Germinal center (tissue), 1 donor: ENCODE results near the gene MED29.
A peak's percentile ranks its signal among the peaks of the same experiment; 100 is the strongest.

ENCODE experiments used
- DNase-seq: peaks from one replicate; pipeline ENCODE4 v3.0.0; 2012; ENCODE audit warnings: mixed read lengths, low spot score

MED29 gene

DNA sequence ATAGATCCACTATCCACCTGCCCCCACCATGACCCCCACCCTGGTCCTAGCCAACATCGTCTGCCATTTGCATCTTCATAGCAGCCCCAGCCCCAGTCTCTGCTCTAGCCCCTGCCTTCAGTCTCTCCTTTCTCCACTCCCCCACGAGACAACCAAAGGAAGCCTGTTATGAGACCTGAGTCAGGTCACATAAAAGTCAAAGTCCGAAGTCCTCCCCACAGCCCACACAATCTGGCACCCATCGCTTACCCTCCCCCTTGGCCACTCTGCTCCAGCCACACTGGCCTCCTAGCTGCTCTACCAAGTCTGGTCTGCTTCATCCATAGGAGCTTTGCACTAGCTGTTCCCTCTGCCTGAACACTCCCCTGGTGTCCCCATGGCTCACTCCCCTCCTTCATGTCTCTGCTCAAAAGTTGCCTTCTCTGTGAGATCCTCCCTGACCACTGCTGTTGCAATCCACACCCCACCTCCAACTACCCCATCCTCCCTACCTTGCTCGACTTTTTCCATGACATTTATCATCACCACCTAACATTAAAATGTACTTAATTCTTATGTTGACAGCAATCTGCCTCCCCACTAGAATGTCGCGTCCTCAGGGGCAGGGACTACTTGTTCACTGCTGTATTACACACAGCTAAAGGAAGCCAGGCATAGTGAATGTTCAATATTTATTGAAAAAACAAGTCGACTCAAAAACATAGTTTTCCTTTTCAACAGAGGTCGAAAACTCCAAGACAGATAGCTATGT, 20.1 kb downstream of the MED29 start:
- DNase-seq: no peak

DNA sequence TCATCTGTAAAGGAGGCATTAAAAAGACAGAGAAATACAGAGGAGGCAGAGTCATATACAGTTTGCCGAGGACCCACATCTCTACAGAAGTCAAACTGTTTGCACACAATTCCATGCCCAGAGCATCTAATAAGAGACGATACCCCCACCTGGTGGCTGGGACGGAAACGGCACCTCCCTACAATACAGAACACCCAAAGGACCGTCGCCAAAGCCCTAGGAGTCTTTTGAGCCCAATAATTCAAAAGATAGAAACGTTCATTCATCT, 20.6 kb downstream of the MED29 start:
- peak; percentile 75 for DNase-seq

DNA sequence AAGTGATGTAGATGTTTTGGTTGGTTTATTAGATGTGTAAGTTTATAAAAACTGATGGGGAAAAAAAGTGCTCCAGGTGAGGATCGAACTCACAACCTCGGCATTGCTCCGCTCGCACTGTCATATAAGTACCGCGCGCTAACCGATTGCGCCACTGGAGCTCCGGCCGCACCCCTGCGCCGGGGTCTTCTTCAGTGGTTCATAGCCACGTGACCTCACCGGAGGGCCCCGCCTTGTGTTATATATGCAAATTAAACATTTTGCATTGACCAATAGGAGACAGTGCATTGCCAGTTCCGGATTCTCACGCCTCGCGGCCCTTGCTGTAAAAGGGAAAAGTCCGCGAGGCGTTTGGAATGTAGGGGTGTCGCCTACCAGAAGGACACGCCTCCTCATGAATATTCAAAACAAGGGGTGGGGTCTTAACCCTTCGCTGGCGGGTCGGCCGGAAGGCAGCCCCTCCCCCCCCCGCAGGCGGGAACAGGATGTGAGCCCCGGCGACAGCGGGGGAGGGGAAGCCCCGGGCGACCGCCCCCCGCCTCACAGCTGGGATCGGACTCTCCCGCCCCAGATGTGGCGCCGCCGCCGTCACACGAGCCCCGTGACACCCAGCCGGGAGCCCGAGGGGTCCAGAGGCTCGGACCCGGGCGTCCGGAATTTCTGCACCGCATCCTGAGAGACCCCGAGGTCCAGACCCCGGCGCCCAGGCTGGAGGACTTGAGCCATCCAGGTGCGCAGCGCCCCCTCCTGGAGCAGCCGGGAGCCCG, 21.1 kb downstream of the MED29 start, which contains the start of gene PLEKHG2:
TSS of gene PLEKHG2 (plus strand) at position 570 of the 767 bp plus-strand sequence. CDS start 1,418 bp downstream, outside the sequence.
- DNase-seq: peak; percentile 96

DNA sequence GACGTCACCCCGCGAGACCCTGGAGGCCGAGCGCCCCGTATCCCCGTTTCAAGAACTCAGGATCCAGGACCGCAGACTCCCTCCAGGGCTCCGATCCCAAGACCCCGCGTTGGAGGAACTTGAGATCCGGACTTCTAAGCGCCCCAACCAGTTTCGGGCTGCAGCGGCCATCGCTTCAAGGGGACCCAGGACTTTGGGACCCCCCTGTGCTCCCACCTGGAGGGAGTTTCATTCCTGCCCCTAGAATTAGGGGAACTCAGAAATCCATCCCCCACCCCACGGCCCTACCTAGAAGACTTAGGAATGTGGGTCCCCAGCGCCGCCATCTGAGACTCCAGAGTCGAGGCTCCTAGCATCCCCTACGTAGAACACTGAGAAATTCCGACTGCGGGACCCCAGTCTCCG, 21.7 kb downstream of the MED29 start:
- DNase-seq: no peak

DNA sequence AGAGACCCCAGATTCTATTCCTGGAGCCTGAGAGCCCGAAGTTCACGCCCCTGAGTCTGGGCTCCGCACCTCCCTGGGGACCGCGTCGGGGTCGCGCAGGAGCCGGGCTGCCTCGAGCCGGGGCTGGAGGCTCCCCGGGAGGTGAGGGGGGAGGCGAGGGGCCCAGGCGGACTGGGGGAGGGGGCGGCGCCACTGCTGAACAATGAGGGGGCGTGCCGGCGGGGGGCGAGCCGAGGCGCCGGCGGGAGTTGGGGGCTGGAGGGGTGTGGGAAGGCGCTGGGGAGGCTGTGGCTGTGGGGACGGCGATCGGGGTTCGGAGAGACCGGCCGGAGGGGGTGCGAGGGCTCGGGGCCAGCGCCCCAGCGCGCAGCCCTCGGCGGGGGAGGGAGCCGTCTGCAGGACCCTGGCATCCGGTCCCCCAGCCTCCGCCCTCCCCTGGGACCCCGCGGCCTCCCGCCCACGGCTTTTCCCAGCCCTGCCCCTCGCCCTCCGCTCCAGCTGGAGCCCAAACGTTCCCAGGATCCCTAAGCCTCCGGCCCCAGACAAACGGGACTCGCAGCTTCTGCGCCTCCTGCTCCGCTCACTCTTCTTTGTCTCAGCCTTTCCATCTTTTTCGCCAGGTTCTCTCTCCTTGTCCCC, 22.2 kb downstream of the MED29 start:
- peak; percentile 52 for DNase-seq

DNA sequence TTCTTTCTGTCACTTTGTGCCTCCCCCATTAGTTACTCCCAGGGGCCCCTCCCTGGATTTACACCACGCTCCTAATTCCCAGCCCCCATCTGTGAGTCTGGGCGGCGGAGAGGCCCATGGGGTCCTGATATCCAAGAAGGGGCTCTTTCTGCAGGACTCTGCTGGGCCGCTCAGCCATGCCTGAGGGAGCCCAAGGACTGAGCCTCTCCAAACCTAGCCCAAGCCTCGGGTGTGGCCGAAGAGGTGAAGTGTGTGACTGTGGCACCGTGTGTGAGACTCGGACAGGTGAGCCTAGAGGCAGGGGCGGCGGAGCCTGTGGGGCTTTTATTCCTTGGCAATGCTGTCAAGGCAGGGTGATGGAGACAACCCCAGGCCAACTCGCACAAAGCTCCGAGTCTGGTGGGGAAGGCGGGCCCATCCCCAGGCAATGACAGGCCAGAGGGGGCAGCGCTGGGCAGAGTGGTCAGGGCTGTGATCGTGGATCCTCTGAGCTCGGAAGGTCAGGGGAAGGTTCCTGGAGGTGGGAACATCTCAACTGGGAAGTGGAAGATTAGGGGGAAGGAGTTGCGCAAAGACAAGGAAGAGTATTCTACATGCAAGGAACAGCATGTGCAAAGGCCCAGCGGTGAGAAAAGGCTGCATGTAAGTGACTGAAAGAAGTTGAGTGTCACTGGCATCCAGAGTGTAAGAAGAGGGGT, 22.9 kb downstream of the MED29 start:
- no peak for DNase-seq

DNA sequence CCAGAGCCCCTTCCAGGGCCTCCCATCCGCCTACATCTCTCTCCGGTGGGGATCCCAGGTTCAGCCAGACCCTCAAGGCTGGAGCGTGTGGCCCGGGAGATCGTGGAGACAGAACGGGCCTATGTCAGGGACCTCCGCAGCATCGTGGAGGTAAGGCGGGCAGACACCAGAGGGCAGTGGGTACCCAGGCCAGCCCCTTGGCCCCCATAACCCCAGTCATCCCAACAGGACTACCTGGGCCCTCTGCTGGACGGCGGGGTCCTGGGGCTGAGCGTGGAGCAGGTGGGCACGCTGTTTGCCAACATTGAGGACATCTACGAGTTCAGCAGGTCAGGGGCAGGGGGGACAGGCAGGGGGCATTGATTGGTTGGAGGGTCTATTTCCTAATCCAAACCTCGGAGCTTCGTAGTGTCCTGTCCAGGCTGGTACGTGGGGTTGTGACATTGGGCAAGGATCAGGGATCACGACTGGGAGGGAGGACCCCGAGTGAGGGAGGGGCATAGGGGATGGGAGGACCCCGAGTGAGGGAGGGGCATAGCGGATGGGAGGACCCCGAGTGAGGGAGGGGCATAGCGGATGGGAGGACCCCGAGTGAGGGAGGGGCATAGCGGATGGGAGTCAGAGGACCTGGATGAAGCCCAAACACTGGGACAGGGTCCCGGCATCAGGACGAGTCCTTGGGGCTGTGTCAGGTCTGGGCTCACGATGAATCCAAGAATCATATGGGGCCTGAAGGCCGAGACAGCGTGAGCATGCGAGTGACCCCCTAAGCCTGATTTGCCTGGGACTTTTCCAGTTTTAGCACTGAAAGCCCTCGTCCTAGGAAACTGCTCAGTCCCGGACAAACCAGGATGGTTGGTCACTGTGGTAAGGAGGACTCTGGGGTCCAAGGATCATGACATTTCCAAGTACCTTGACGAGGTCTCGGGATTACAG, 24.2 kb downstream of the MED29 start:
- no peak for DNase-seq

DNA sequence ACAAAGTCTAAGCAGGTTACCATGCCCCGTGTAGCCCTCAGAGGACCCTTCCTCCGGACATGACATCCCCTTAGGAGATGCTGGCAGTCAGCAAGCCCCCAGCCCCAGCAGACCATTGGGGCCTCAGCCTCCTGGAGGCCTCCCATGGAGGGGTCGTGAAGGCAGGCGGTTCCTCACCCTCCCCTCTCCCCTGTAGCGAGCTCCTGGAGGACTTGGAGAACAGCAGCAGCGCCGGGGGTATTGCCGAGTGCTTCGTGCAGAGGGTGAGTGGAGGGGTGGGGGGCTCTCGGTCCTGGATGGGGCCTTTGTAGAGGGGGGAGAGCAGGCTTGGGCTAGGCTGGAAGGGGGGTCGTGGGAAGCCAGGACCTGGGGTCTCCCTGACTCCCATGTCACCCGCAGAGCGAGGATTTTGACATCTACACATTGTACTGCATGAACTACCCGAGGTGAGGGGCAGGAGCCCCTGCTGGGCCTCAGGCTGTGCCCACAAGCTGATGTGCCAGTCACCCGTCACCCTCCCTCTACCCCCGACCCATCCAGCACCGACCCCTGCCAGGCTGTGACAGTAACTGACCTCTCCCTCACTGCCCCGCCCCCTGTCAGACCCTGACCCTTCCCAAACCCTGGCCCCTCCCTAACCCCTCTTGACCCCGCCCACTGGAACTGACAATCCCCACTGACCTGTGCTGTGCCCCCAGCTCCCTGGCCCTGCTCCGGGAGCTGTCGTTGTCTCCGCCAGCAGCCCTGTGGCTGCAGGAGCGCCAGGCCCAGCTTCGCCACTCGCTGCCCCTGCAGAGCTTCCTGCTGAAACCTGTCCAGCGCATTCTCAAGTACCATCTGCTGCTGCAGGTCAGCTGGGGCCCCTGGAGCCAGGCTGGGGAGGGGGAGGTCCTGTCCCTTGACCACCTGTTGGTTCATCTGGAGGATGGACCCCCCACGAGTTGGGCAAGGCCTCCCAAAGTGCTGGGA, 25.3 kb downstream of the MED29 start:
- DNase-seq: no peak

DNA sequence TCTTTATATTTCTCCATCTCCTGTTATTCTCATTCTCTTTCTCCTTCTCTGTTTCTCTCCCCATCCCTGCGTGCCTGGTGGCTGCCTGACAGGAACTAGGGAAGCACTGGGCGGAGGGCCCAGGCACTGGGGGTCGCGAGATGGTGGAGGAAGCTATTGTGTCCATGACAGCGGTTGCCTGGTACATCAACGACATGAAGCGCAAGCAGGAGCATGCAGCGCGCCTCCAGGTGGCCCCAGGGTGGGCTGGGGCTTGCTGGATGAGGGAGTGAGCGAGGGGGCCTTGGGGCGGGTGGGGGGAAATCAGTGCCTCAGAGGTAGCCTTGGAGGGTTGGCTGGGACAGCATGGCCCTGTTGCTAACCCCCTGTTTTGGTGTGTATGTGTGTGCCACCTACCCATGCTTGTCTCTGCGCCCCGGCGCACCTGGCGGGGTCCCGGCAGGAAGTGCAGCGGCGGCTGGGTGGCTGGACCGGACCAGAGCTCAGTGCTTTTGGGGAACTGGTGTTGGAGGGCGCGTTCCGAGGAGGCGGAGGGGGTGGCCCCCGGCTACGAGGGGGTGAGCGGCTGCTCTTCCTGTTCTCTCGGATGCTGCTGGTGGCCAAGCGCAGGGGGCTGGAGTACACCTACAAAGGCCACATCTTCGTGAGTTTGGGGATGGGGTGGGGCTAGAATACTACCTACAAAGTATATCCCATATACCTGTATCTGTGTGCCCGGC, 26.4 kb downstream of the MED29 start:
- DNase-seq: no peak

DNA sequence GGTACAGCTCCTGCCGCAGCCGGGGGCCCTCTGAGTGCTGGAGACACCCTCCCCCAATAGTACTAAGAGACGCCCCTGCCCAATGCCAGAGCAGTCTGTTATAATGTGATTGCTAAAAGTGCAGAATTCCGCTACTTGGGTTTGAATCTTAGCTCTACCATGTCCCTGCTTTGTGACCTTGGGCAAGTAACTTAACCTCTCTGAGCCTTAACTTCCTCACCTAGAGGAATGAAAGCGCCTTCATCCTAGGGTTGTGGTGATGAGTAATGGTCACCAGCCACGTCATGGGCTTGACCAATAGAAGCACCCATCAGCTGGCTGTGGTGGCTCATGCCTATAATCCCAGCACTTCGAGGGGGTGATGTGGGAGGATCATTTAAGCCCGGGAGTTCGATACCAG, 27.8 kb downstream of the MED29 start:
- DNase-seq: no peak

DNA sequence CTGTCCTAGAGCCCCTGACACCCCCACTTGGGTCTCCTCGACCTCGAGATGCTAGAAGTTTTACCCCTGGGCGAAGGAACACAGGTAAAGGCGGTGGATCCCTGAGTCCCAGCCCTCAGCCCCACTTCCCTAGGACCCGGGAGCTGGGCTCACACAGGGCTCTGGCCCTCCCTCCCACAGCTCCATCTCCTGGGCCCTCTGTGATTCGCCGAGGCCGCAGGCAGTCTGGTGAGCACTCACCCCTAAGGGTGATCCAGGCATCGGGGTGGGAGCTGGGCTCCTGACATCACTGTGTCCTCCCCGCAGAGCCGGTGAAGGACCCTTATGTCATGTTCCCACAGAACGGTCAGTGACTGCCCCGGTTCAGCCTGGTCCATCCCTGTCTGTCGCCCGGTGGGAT, 29.6 kb downstream of the MED29 start:
- no peak for DNase-seq

DNA sequence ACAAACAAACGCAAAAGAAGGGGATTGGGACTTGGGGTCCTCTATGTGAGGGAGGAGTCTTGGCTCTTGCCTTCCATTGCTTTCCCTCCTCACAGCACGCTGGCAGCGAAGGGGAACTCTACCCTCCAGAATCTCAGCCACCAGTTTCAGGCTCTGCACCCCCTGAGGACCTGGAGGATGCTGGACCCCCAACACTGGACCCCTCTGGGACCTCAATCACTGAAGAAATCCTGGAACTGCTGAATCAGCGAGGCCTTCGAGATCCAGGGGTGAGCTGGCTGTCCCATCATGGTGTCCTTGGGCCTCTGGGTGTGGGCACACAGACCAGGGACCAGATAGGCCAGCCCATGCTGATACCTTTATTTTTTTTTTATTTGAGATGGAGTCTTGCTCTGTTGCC, 30.8 kb downstream of the MED29 start:
- no peak for DNase-seq

DNA sequence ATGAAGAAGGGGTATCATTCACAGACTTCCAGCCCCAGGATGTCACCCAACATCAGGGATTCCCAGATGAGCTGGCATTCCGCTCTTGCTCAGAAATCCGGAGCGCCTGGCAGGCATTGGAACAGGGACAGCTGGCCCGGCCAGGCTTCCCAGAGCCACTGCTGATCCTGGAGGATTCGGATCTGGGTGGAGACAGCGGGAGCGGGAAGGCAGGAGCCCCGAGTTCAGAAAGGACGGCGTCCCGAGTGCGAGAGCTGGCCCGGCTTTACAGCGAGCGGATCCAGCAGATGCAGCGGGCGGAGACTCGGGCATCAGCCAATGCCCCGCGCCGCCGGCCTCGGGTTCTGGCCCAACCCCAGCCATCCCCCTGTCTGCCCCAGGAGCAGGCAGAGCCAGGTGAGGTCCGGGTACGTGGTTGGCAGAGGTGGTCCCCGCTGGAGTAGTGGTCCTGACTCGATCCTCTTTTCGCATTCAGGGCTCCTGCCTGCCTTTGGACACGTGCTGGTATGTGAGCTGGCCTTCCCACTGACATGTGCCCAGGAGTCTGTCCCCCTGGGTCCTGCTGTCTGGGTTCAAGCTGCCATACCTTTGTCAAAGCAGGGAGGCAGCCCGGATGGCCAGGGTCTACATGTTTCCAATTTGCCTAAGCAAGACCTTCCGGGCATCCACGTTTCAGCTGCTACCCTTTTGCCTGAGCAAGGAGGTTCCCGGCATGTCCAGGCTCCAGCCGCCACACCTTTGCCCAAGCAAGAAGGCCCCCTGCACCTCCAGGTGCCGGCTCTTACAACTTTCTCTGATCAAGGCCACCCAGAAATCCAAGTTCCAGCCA, 32.3 kb downstream of the MED29 start:
- no peak for DNase-seq

DNA sequence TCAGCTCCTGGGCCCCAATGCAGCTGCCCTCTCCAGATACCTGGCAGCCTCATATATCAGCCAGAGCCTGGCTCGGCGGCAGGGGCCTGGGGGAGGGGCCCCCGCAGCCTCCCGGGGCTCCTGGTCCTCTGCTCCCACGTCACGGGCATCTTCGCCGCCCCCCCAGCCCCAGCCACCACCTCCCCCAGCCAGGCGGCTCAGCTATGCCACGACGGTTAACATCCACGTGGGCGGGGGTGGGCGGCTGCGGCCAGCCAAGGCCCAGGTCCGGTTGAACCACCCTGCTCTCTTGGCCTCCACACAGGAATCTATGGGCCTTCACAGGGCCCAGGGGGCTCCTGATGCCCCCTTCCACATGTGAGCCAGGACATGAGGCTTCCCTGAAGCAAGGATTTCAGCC, 33.8 kb downstream of the MED29 start:
- DNase-seq: no peak

DNA sequence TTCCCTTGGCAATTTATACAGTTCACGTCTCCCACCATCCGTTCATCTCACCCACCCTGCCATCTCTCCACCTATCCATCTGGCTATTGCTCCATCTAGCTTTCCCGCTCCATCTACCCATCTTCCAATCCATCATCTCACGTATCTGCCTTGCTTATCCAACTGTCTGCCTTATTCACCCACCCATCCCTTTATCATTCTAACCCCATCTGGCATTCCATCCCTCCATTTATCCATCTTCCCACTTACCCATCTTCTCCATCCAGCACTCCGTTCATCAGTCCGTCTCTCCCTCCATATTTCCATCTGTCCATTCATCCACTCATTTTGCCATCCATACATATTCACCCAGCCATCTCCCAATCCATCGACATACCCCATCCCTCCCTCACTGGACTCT, 34.6 kb downstream of the MED29 start:
- no peak for DNase-seq

DNA sequence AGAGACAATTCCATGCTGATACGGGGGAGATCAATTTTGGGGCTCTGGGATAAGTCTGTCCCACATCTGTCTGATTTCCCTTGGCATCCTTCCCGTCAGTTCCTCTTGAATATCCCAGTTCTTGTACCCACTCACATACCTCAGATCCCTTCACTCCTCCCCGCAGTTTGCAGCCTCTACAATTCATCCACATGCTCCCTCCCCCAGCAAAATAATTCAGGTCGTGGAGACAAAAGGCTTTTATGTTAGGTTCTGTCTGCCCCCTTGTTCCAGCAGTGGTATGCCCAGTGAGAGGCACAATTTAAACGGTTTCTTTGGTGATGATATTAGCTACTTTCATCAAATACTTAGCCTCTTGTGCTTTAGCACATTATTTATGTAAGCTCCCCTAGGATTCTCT, 35.0 kb downstream of the MED29 start:
- no peak for DNase-seq

DNA sequence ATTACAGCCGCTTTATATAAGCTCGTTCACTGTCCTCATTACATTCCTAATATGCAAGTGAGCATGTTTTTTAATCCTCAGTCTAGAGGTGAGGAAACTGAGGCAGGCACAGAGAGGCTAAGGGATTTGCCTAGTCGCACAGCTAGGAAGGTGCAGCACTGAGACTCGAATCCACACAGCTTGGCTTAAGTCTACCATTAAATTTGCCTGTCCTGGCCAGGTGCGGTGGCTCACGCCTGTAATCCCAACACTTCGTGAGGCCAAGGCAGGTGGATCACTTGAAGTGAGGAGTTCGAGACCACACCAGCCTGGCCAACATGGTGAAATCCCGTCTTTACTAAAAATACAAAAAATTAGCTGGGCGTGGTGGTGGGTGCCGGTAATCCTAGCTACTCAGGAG, 36.5 kb downstream of the MED29 start:
- DNase-seq: no peak

DNA sequence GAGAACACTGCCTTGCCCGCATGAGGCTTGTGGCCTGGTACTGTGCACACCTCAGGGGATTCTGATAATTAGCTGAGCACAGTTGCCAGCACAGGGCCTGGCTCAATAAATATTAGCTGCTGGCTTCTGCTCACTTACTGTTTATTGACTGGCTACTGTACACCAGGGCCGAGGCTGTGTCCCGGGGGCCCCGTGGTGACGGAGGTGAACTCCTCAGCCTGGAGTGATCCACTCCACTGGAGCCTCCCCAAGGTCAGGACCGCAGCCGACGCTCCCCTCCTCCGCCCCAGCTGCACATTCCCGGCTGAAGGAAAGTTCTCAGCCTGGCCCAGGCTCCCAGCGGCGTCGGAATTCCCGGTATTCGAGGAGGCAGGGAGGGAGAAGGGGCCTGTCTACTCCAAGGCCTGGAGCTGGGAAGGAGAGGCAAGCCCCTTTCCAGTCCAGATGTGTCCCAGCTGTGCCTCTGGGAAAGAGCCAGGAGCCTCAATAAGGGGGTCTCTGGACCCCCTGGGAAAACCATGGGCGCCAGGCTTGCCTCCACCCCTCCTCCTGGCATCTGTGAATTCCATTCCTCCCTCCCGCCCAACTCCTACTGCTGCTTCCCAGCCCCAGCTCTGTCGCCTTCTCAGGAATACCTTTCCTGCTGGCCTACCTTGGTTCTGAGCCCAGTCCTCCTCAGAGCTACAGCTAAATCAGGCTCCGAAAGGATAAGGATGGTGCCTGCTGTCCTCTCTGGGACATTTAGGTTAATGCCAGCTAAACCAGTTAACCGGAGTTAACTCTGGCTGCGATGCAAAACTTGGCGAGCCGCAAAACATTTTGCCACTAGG, 37.3 kb downstream of the MED29 start:
- no peak for DNase-seq
